SJSA1 (cell line): ENCODE results near the gene DNM1. TPM values are rescaled to one million over a fixed set of nuclear protein-coding genes. Genes with fewer than 3 reads are reported as not detected.

ENCODE experiments used
- DNase-seq, 2 experiments: peaks; one replicate each; pipeline ENCODE4 v3.0.0-alpha.2; 2015 to 2020; ENCODE audit warnings: low spot score in 2 of 2, low read depth in 1 of 2
- H3K27ac ChIP-seq: fragments of 250-450 bp; sonication (Bioruptor Pico); 2 replicates; pipeline ENCODE4 v1.5.1; 2020; ENCODE audit warnings: mild to moderate bottlenecking, moderate library complexity
- H3K27me3 ChIP-seq: fragments of 250-450 bp; sonication (Bioruptor Pico); replicated peaks from 2 replicates; pipeline ENCODE4 v1.5.1; 2020; ENCODE audit warnings: mild to moderate bottlenecking, moderate library complexity
- H3K36me3 ChIP-seq: fragments of 250-450 bp; sonication (Bioruptor Pico); 2 replicates; pipeline ENCODE4 v1.5.1; 2020; ENCODE audit warnings: mild to moderate bottlenecking
- H3K4me1 ChIP-seq: fragments of 250-450 bp; sonication (Bioruptor Pico); replicated peaks from 2 replicates; pipeline ENCODE4 v1.6.1; 2021; ENCODE audit warnings: mild to moderate bottlenecking
- H3K4me3 ChIP-seq: fragments of 250-450 bp; sonication (Bioruptor Pico); 2 replicates; pipeline ENCODE4 v1.5.1; 2020; ENCODE audit warnings: mild to moderate bottlenecking
- H3K9me3 ChIP-seq: fragments of 250-450 bp; sonication (Bioruptor Pico); replicated peaks from 2 replicates; pipeline ENCODE4 v1.5.1; 2020; ENCODE audit warnings: mild to moderate bottlenecking
- total RNA-seq: library from RNA; depleted of rRNA; stranded (reverse); fragments of >200 nt; shearing (Covaris generic); gene quantifications from 2 replicates; pipeline ENCODE4 v1.2.3, GENCODE V29; 2014

DNM1 gene
- total RNA-seq, 1 experiment from 2014 or later: 2.5 TPM

- Histone ChIP-seq H3K4me1 (peaks cover 21% of the 10 kb centered on the region), H3K27ac (no peak overlapping the region), H3K9me3 (peaks cover 5% of the 10 kb centered on the region; the same call in 1 of the 2 replicates), H3K4me3 (no peak overlapping the region), H3K36me3 (no peaks in the 10 kb centered on the region), H3K27me3 (no peaks in the 10 kb centered on the region)
- DNase-seq: no peak
Measured at GRCh38 chr9:128204858-128205257, 1.7 kb downstream of the DNM1 start.

- H3K27me3 ChIP-seq: no peaks in the 10 kb centered on the region
- no peak overlapping the region for H3K27ac ChIP-seq
- no peak for DNase-seq
- H3K9me3 ChIP-seq: peaks cover 5% of the 10 kb centered on the region; the same call in 1 of the 2 replicates
- no peak overlapping the region for H3K4me3 ChIP-seq
- no peaks in the 10 kb centered on the region for H3K36me3 ChIP-seq
- H3K4me1 ChIP-seq: peaks cover 21% of the 10 kb centered on the region
Measured at GRCh38 chr9:128205296-128205944, 2.2 kb downstream of the DNM1 start.

GRCh38 chr9:128206484-128206883, 3.3 kb downstream of the DNM1 start:
- Histone ChIP-seq H3K9me3 (peaks cover 5% of the 10 kb centered on the region; the same call in 1 of the 2 replicates), H3K4me1 (peaks cover 21% of the 10 kb centered on the region), H3K27ac (no peak overlapping the region), H3K4me3 (no peak overlapping the region), H3K27me3 (no peaks in the 10 kb centered on the region), H3K36me3 (no peaks in the 10 kb centered on the region)
- DNase-seq: no peak

- no peak for DNase-seq
- Histone ChIP-seq H3K4me1 (peaks cover 17% of the 10 kb centered on the region), H3K36me3 (no peaks in the 10 kb centered on the region), H3K27ac (no peak overlapping the region), H3K4me3 (no peak overlapping the region), H3K27me3 (no peaks in the 10 kb centered on the region), H3K9me3 (peaks cover 5% of the 10 kb centered on the region; the same call in 1 of the 2 replicates)
Measured at GRCh38 chr9:128206916-128207910, 4.0 kb downstream of the DNM1 start.

GRCh38 chr9:128208386-128208785, 5.2 kb downstream of the DNM1 start:
- H3K4me1 ChIP-seq: peaks cover 9% of the 10 kb centered on the region
- no peak overlapping the region for H3K4me3 ChIP-seq
- H3K9me3 ChIP-seq: no peaks in the 10 kb centered on the region
- H3K36me3 ChIP-seq: no peaks in the 10 kb centered on the region
- no peak for DNase-seq
- H3K27ac ChIP-seq: no peak overlapping the region
- H3K27me3 ChIP-seq: no peaks in the 10 kb centered on the region

- Histone ChIP-seq H3K27ac (no peak overlapping the region), H3K9me3 (no peaks in the 10 kb centered on the region), H3K36me3 (no peaks in the 10 kb centered on the region), H3K4me3 (no peak overlapping the region), H3K27me3 (no peaks in the 10 kb centered on the region), H3K4me1 (peaks cover 4% of the 10 kb centered on the region)
- no peak for DNase-seq
Measured at GRCh38 chr9:128208946-128209669, 5.9 kb downstream of the DNM1 start.

GRCh38 chr9:128211186-128211980, 8.2 kb downstream of the DNM1 start:
- H3K27ac ChIP-seq: no peak overlapping the region
- H3K9me3 ChIP-seq: no peaks in the 10 kb centered on the region
- no peak for DNase-seq
- peaks cover 13% of the 10 kb centered on the region for H3K4me1 ChIP-seq
- H3K4me3 ChIP-seq: no peak overlapping the region
- no peaks in the 10 kb centered on the region for H3K27me3 ChIP-seq
- no peaks in the 10 kb centered on the region for H3K36me3 ChIP-seq

- Histone ChIP-seq H3K27ac (no peak overlapping the region), H3K4me3 (no peak overlapping the region)
- DNase-seq: no peak
Measured at GRCh38 chr9:128211981-128212281, 8.8 kb downstream of the DNM1 start.

GRCh38 chr9:128213746-128214497, 10.7 kb downstream of the DNM1 start:
- H3K4me3 ChIP-seq: no peak overlapping the region
- H3K36me3 ChIP-seq: no peaks in the 10 kb centered on the region
- no peaks in the 10 kb centered on the region for H3K27me3 ChIP-seq
- no peaks in the 10 kb centered on the region for H3K9me3 ChIP-seq
- H3K4me1 ChIP-seq: peaks cover 18% of the 10 kb centered on the region
- no peak overlapping the region for H3K27ac ChIP-seq
- no peak for DNase-seq

More at GRCh38 chr9:128211981-128212281, 8.8 kb downstream of the DNM1 start:
- no peaks in the 10 kb centered on the region for H3K9me3 ChIP-seq
- H3K4me1 ChIP-seq: peaks cover 18% of the 10 kb centered on the region
- no peaks in the 10 kb centered on the region for H3K27me3 ChIP-seq
- no peaks in the 10 kb centered on the region for H3K36me3 ChIP-seq

- Histone ChIP-seq H3K27ac (0 out of 2 replicates have a peak overlapping the region, but pooled peaks have one; percentile 18), H3K9me3 (no peaks in the 10 kb centered on the region), H3K4me1 (peaks cover 18% of the 10 kb centered on the region), H3K4me3 (no peak overlapping the region), H3K27me3 (no peaks in the 10 kb centered on the region), H3K36me3 (no peaks in the 10 kb centered on the region)
- no peak for DNase-seq
Measured at GRCh38 chr9:128214571-128215490, 11.7 kb downstream of the DNM1 start.

- Histone ChIP-seq H3K4me1 (peaks cover 18% of the 10 kb centered on the region), H3K36me3 (no peaks in the 10 kb centered on the region), H3K4me3 (no peak overlapping the region), H3K27ac (peak overlapping the region; percentile 18; the same call in 1 of the 2 replicates), H3K27me3 (no peaks in the 10 kb centered on the region), H3K9me3 (no peaks in the 10 kb centered on the region)
- peak; percentile 61 to 71 for DNase-seq
Measured at GRCh38 chr9:128215491-128216409, 12.6 kb downstream of the DNM1 start.
